AG10803 (cell line): Measurements from ENCODE around the gene IGSF22.
A peak's percentile ranks its signal among the peaks of the same experiment; 100 is the strongest.

Source experiments
- DNase-seq: peaks from one replicate; pipeline ENCODE4 v3.0.0; 2010; ENCODE audit warnings: low read depth
- H3K4me3 ChIP-seq: 2 replicates; pipeline ENCODE4 v1.5.1; 2011; ENCODE audit warnings: mild to moderate bottlenecking, low read length, control low read depth
- TF ChIP-seq, protein P1 (sequence below): conservative IDR thresholded peaks from 2 replicates; pipeline ENCODE4 v1.5.1; 2011; ENCODE audit warnings: mild to moderate bottlenecking, low read length, control low read depth, inconsistent platforms

Gene IGSF22

DNA sequence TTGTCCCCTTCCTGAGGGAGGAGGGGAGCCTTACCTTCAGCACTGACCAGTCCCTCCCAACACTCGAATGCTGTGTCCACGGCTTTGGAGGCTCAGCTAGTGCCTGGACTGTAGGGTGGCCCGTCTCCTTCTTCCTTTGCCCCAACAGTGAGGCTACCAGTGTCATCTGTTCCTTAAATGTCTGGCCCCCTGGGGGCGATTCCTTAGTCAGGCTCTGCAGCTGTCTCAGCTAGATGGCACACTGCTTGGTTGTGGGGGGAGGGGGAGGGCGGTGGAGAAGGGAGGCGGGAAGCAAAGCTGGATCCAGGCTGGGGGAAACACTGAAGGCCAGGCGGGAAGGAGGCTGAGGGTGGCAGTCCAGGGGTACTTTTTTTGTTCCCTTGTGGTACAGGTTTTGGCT, at the start of gene IGSF22:
TSS of gene IGSF22 (minus strand) at position 149 of the 400 bp plus-strand sequence. CDS start 1,952 bp downstream, outside the sequence.
- DNase-seq, result no peak
- TF ChIP-seq, protein P1, sequence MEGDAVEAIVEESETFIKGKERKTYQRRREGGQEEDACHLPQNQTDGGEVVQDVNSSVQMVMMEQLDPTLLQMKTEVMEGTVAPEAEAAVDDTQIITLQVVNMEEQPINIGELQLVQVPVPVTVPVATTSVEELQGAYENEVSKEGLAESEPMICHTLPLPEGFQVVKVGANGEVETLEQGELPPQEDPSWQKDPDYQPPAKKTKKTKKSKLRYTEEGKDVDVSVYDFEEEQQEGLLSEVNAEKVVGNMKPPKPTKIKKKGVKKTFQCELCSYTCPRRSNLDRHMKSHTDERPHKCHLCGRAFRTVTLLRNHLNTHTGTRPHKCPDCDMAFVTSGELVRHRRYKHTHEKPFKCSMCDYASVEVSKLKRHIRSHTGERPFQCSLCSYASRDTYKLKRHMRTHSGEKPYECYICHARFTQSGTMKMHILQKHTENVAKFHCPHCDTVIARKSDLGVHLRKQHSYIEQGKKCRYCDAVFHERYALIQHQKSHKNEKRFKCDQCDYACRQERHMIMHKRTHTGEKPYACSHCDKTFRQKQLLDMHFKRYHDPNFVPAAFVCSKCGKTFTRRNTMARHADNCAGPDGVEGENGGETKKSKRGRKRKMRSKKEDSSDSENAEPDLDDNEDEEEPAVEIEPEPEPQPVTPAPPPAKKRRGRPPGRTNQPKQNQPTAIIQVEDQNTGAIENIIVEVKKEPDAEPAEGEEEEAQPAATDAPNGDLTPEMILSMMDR, result no peak
- H3K4me3 ChIP-seq, result no peak within 1 kb of the TSS

DNA sequence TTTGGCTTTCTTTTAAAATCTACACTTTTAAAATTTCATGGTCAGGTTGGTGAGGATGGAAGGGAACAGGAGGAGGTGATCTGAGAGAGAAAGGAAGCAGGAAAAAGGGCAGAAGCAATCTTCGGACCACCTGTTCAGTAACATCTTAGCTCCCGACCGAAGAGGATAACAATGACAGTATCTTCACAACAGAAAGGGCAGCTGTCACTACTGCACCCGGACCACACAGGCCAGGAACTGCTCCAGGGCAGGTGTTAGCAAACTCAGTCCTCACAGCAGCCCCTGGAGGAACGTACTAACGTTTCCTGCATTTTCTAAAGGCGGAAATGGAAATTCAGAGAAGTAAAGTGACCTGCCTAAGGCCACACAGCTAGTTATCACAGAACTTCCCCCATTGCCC, 48.8 kb upstream of the IGSF22 start:
- no peak for DNase-seq
- no peak overlapping the region for H3K4me3 ChIP-seq
- TF ChIP-seq, protein P1, result no peak

DNA sequence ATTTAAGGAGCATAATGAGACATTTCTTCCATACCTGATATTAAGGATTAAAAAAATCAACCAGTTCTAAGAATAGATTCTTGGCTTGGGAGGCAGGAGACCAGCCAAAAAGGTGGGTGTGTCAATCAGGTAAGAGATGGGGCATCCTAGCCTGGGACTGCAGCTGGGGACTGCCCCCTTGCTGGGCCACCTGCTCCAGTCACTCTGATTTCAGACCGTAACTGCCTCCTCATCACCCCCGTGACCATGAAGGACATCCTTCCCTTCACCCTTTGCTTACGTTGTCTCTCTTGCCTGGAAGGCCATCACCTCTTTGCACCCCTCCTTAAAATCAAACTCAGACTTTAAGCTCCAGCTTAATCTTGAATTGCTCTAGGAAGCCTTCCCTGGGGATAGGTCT, 47.7 kb upstream of the IGSF22 start:
- H3K4me3 ChIP-seq, result no peak overlapping the region
- TF ChIP-seq, protein P1, result no peak
- no peak for DNase-seq

DNA sequence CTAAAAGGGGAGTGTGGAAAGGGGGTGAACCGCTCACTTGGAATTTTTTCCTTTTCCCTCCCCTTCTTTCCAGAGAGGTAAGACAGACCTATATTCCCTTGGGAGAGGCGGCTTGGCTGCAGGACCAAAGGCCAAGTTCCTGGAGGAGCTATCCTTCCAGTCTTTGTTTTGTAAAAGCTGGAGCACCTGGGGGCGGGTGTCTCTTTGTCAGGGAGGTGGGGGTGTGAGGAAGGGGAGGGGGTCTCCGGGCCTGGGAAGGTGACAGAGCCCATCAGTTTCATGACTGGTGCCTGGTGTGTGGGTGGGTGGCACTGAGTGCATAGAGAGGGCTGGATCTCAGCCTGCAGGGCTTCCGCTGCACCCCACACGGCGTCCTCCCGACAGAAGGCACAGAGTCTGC, 47.1 kb upstream of the IGSF22 start:
- no peak for DNase-seq
- TF ChIP-seq, protein P1, result no peak
- no peak overlapping the region for H3K4me3 ChIP-seq

DNA sequence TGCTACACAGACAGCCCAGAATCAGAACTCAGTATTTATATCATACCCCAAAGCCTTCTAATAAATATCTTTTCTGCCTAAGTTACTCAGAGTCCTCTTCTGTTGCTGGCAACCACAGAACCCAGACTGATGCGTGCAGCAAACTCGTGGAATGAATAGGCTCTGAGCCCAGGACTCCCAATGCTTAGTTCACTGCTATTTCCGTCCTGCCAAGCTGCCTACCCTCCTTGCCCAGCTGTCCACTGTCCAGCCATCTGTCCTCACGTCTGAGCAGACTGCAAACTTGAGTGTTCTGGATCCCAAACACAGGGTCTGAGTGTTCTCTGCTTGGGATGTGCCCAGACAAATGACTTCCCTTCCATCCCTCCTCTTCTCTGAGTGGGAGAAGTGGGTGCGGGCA, 46.2 kb upstream of the IGSF22 start:
- TF ChIP-seq, protein P1, result no peak
- DNase-seq, result peak; percentile 40
- H3K4me3 ChIP-seq, result no peak overlapping the region

DNA sequence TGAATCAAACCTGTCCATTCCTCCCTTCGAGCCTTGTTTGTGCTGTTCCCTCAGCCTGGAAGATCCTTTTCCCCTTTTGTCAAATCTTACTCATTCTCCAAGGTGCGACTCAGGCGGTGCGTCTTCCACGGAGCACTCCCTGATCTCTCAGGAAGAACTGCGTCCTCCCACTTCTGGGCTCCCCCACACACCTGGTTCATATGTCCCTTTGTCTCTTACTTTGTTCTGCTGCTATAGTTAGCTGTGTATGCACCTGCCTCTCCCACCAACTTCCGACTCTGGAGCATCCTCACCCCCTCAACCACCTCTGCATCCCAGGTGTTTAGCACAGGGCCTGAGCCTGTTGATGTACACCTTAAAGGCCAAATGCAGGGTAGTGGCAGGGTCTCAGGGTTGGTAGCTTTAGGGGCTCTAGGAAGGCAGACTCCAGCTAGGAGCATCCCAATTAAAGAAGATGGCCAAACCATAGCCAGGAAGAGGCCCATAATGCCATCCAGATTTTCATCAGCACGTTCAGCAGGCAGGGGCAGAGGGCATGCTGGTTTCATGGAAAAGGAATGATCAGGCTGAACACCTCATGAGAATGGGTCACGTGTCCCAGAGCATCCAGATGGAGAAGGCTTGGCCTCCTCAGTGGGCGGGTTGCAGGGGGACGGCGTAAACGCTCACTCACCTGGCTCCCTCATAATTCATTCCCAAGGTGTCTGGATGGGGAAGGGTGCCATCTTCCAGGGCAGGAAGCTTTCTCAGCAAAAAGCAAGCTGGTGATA, 45.5 kb upstream of the IGSF22 start:
- no peak for DNase-seq
- H3K4me3 ChIP-seq, result no peak overlapping the region
- TF ChIP-seq, protein P1, result no peak

DNA sequence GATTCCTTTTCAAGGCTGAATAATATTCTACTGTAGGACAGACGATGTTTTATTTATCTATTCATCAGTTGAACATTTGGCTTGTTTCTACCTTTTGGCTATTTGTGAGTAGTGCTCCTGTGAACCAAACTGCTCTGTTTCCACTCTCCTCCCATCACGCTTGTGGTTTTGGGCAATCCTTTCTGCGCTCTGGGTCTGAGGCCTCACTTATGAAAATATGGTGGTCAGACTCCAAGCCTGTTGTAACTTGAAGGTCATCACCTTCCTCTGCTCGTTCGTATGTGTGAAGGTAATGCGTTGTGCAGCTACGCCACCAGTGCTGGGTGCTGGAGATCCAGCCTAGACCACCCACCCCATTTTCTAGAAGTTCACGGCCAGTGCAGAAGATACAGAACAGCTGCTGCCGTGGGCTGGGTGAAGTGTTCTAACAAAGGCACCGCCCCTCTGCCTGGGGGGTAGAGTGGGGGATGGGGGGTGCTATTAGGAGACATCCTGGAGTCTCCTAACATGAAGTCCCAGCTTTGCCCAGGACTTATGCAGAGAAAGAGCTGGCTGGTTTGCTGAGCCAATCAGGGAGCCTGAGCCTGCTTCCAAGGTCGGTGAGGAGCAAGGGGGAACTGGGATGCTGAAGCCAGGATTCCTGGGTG, 44.6 kb upstream of the IGSF22 start:
- H3K4me3 ChIP-seq, result no peak overlapping the region
- TF ChIP-seq, protein P1, result no peak
- DNase-seq, result no peak
